Right atrium auricular region (tissue), 2 donors: ENCODE data around the gene RBM4. TPM values are rescaled to one million over a fixed set of nuclear protein-coding genes. Genes with fewer than 3 reads are reported as not detected.
"Not testable (repeated sequence)": the region's sequence is repeated elsewhere in the genome, so short reads cannot be mapped to it uniquely, and the experiment has no call there.

ENCODE experiments used
- DNase-seq: peaks from one replicate; pipeline ENCODE4 v3.0.0-alpha.2; 2019; ENCODE audit warnings: low spot score
- H3K27ac ChIP-seq, 2 donors: fragments of 200-600 bp; sonication (generic); 1 replicate in 1 of 2; 2 replicates in 1 of 2; pipeline ENCODE4 v1.5.1; 2016 to 2019
- H3K27me3 ChIP-seq, 2 donors: fragments of 200-600 bp; sonication (generic); one replicate each; pipeline versions ENCODE4 v1.5.1 to v1.6.0; 2017 to 2019
- H3K36me3 ChIP-seq: fragments of 200-600 bp; sonication (generic); one replicate; pipeline ENCODE4 v1.5.1; 2016
- H3K4me1 ChIP-seq, 2 donors: fragments of 200-600 bp; sonication (generic); one replicate each; pipeline versions ENCODE4 v1.5.1 to v1.6.0; 2017 to 2019
- H3K4me3 ChIP-seq, 2 donors: fragments of 200-600 bp; sonication (generic); 1 replicate in 1 of 2; 2 replicates in 1 of 2; pipeline ENCODE4 v1.5.1; 2017 to 2019; ENCODE audit warnings: mild to moderate bottlenecking in 1 of 2, moderate library complexity in 1 of 2
- H3K9me3 ChIP-seq, 2 donors: fragments of 200-600 bp; sonication (generic); one replicate each; pipeline ENCODE4 v1.5.1; 2019
- total RNA-seq, 2 donors: library from RNA; depleted of rRNA; stranded (reverse); fragments of >200 nt; gene quantifications; one replicate each; pipeline ENCODE4 v1.1.0, GENCODE V29; 2016
- TF ChIP-seq, protein P1 (sequence below), 2 donors: fragments of 200-600 bp; sonication (generic); IDR thresholded peaks; one replicate each; pipeline ENCODE4 v1.5.1; 2019; ENCODE audit warnings: antibody characterized with exemption in 2 of 2

Gene RBM4, protein sequence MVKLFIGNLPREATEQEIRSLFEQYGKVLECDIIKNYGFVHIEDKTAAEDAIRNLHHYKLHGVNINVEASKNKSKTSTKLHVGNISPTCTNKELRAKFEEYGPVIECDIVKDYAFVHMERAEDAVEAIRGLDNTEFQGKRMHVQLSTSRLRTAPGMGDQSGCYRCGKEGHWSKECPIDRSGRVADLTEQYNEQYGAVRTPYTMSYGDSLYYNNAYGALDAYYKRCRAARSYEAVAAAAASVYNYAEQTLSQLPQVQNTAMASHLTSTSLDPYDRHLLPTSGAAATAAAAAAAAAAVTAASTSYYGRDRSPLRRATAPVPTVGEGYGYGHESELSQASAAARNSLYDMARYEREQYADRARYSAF
- 10 to 100 TPM; 51.4 to 53.8 TPM for total RNA-seq

DNA sequence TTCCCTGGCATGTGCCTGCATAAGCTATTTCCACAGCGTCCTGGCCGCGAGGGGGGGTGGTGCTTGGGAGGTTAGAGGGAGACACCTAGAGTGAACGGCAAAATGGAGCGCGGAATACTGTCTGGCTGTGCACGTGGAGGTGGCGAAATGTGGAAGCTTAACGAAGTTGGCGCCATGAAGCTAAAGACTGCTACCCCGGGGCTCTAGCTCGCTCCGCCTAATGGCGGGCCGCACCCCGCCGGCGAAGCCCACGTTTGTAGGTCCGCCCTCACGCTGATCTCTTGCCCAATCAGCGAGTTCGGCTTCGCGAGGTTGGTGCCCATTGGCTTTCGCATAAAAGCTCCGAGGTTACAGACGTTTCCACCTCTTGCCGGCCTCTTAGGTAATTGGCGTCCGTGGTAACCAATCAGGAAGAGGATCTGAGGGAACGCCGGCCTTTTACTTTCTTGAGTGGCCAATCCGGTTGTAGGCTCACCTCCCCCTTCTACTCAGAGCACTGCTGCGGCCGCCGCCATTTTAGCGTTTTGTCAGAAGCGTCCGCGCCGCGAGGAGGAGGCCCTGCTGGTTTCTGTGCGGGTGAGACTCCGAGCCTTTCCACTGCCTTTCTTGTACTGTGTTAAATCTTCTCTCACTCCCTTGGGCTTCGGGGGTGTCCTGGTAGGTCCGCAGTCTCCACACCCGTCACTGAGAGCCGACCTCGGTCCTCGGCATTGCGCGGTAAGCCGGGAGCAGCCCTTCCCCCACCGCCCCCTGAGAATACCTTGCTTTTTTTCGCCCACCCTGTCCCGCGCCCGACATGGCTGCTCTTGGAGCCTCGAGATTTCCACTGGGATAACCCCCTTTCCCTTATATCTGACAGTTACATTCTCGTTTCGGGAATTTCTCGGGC, at the start of gene RBM4:
Gene RBM4, plus strand, starts transcription at position 527 of the 889 bp plus-strand sequence. CDS start 1,009 bp downstream, outside the sequence.
- Histone ChIP-seq H3K4me1 (peaks cover 5 to 50% of the 10 kb centered on the region in 2 donors), H3K36me3 (peaks cover 23% of the 10 kb centered on the region), H3K27ac (peak within 1 kb of the TSS; percentile 88 to 89), H3K4me3 (peak within 1 kb of the TSS; percentile 73 to 89), H3K9me3 (no peaks in the 10 kb centered on the region), H3K27me3 (no peaks in the 10 kb centered on the region)
- TF ChIP-seq, protein P1, sequence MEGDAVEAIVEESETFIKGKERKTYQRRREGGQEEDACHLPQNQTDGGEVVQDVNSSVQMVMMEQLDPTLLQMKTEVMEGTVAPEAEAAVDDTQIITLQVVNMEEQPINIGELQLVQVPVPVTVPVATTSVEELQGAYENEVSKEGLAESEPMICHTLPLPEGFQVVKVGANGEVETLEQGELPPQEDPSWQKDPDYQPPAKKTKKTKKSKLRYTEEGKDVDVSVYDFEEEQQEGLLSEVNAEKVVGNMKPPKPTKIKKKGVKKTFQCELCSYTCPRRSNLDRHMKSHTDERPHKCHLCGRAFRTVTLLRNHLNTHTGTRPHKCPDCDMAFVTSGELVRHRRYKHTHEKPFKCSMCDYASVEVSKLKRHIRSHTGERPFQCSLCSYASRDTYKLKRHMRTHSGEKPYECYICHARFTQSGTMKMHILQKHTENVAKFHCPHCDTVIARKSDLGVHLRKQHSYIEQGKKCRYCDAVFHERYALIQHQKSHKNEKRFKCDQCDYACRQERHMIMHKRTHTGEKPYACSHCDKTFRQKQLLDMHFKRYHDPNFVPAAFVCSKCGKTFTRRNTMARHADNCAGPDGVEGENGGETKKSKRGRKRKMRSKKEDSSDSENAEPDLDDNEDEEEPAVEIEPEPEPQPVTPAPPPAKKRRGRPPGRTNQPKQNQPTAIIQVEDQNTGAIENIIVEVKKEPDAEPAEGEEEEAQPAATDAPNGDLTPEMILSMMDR (IDR thresholded peaks at IDR 0.05): peak in 1 of 2 donors; percentile 31
- peak; percentile 100 for DNase-seq

DNA sequence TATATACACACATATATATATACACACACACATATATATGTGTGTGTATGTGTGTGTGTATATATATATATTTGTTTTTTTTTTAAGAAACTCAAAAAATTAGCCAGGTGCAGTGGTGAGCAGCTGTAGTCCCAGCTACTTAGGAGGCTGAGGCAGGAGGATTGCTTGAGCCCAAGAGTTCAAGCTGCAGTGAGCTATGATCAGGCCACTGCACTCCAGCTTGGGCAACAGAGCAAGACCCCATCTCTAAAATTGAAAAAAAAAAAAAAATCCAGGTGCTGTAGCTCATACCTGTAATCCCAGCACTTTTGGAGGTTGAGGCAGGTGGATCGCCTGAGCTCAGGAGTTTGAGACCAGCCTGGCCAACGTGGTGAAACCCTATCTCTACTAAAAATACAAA, 49.2 kb upstream of the RBM4 start:
- not testable (repeated sequence) for H3K36me3 ChIP-seq, H3K4me3 ChIP-seq, DNase-seq, H3K27me3 ChIP-seq, H3K27ac ChIP-seq, H3K9me3 ChIP-seq
- H3K4me1 ChIP-seq: peaks cover 0 to 18% of the 10 kb centered on the region in 2 donors

DNA sequence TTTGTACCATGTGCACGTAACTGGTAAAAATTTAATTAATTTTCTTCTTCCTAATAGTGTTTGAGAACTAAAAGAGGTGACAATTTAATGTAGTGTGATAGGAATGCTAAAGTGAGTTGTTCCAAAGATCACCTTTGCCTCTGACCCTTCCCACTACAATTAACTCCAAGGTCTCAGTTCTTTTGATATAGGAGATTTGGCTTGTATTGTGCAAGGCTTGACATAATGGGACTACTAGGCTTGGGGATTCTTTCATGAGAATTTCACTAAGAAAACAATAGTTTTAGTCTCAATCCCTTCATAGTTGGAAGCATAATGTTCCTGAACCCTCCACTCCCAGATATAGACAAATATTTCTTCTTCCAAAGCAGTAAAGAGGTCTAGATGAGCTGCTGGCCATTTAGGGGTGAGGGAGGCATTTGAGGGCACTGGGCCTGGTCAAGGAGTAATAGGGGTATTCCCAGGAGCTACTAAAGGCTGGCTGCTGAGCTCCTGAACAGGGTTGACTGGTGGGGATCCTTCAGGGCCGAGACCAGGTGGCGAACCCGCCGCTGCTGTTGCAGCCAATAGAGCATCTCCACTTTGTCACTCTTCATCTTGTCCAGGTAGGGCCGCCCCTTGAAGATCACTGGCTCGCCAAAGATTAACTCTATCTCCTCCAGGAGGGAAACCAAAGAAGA, 48.4 kb upstream of the RBM4 start:
- no peaks in the 10 kb centered on the region for H3K9me3 ChIP-seq
- H3K4me1 ChIP-seq: peaks cover 0 to 26% of the 10 kb centered on the region in 2 donors
- DNase-seq: no peak
- no peaks in the 10 kb centered on the region for H3K36me3 ChIP-seq
- TF ChIP-seq, protein P1 (IDR thresholded peaks at IDR 0.05): no peak
- H3K4me3 ChIP-seq: no peak overlapping the region
- no peak overlapping the region for H3K27ac ChIP-seq
- H3K27me3 ChIP-seq: no peaks in the 10 kb centered on the region

DNA sequence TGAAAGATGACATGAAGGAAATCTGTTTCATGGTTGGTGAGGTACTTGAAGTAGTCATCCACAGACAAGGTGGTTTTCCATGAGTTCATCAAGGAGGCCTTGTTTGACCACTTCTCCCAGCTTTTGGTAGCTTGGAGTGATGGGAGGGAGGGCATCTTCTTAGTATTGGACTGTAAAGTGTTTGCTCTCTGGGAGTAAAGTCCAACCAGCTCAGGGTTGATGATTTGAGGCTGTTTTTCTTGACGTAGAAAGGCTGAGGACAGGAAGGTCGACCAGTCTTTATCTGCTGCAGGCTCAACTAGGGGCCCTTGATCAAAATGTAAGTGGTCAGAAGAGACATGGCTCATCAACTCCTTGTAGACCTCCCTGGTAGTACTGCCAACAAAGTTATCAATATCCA, 47.3 kb upstream of the RBM4 start:
- Histone ChIP-seq H3K4me1 (peaks cover 0 to 36% of the 10 kb centered on the region in 2 donors), H3K27me3 (no peaks in the 10 kb centered on the region), H3K9me3 (no peaks in the 10 kb centered on the region), H3K4me3 (no peak overlapping the region), H3K36me3 (no peaks in the 10 kb centered on the region), H3K27ac (no peak overlapping the region)
- DNase-seq: no peak
- TF ChIP-seq, protein P1 (IDR thresholded peaks at IDR 0.05): no peak

DNA sequence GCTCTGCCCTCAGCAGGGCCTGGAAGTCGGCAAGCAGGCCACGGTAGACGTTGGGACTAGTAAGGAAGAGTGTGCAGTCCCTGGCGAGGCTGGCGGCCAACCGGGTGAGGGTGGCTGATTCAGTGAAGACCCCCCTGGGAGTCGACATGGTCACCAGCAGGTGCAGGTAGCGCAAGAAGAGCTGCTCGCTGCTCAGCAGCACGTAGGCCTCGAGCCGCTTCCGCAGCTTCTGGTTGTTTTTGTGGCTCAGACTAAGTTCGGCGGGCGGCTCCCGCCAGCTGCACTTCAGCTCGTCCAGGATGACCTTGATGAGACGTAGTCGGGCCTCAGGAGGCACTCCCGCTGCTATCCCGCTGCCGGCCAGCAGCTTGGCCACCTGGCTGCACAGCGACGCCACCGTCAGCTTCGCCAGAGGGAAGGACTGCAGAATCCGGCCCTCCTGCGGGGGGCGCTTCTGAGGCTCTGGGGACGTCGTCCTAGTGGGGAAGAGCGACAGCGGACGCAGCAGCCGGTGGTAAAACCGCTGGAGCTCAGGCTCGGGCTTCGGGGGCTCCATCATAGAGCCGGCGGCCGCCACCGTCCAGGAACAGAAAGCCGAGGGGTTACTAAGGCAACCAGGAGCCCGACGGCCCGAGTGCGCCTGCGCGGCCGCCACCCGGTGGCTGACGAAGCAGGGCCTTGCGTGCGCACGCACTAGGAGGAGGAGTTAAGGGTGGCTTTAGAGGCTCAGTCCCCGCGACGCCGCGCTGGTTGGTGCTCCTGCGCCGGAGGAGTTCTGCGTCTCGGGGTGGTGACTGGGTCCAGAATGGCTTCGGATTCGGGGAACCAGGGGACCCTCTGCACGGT, 45.8 kb upstream of the RBM4 start, which contains the start of the genes CCDC87 and CCS:
Gene CCDC87, minus strand, starts transcription at position 607 of the 846 bp plus-strand sequence. Its CDS starts 48 bp downstream, at position 559.
Gene CCS, plus strand, starts transcription at position 729 of the 846 bp plus-strand sequence. Its CDS starts 77 bp downstream, at position 806.
- DNase-seq: peak; percentile 97
- Histone ChIP-seq H3K27ac (peak within 1 kb of the TSS; percentile 83 to 84), H3K4me1 (peaks cover 0 to 36% of the 10 kb centered on the region in 2 donors), H3K9me3 (no peaks in the 10 kb centered on the region), H3K27me3 (no peaks in the 10 kb centered on the region), H3K36me3 (no peaks in the 10 kb centered on the region), H3K4me3 (peak within 1 kb of the TSS; percentile 59 to 60)
- TF ChIP-seq, protein P1 (IDR thresholded peaks at IDR 0.05): peak; percentile 52 to 81
